NCI-H345 (cell line): Measurements from ENCODE around the gene MEX3C.

Experiments
- DNase-seq: peaks from one replicate; lab custom pipeline; 2025; lab: John Stamatoyannopoulos, UW

MEX3C gene

DNA sequence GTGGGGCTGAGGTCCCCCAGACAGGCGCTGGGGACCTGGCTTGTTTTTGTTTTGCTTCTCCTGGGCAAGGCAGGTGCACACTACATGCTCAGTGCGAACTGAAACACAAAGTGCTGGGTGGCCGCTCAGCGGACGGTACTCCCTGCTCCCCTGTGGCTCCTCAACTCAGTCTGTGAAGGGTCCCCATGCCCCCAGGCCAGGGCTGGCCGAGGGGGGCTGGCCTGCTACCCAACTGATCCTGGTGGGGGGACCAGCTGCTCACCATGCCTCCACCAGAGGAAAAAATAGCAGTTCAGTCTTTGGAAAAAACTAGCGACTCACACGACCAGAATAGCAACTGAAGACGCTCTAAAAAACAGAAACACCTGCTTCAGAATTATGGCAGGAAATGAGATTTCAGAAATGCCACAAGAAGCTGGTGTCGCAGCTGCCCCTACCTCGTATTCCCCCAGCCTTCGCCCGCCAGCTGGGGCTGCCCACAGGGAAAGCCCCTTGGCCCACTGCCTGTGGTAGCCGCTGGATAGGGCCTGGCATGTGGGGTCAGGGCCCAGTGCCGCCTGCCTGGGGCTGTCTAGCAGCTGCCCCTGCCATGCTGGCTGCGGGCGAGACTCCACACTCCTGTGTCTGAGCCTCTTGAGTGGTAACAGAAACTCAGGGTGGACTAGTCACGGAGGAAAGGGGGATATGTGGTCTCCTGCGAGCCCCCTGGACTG lies 43.7 kb downstream of the MEX3C start:
- no peak for DNase-seq

DNA sequence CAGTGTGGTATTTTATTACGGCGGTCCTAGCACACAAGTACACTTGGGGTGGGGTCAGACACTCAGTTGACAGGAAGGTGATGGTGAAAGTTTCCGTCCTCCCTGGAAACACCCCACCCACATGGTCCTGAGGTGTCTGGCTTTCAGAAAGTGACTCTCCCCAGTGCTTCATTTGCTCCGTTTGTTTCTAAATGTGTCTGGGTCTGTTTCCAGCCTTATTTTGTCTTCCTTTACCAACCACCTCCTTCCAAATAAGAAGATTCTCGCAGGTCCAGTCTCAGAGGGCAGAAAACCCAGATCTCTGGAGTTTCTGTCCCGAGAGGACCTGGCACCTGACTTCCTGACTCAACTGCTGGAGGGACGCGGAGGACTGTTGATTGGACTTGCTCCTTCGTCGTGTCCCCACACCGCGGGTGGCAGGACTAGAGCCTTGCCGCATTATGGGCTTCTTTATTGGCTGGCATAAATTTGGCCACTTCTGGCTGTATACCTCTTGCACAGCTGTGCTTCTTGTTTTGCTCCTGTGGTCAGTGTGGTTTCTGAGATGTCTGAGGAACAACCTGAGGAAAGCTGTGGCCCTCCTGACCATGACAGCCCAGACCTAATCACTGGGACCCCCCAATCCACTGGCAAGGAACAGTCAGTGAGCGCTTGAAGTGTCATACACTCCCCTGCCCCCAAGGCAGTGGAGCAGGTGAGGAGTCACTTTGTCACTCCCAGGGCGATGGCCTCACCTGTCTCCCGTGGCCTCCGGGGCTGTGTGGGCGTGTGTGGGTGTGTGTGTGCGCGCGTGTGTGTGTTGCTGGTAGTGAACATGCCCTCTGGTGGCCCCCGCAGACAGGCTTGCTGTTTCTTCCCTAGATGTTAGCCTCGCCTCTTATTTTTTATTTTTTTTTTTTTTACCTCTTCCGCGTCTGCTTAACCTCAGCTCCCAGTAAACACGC lies 45.6 kb downstream of the MEX3C start:
- DNase-seq = no peak

DNA sequence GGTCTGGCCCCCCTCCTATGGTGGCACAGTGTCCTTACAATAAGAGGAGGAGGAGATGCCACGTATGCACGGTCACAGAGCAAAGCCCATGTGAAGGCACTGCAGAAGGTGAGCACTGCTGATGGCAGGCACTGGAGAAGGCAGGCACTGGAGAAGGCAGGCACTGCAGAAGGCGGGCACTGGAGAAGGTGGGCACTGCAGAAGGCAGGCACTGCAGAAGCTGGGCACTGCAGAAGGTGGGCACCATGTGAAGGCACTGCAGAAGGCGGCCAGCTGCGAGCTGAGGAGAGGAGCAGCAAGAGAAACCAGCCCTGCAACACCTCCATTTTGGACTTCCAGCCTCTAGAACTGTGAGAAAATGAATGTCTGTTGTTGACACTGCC lies 46.3 kb downstream of the MEX3C start:
- DNase-seq = no peak

DNA sequence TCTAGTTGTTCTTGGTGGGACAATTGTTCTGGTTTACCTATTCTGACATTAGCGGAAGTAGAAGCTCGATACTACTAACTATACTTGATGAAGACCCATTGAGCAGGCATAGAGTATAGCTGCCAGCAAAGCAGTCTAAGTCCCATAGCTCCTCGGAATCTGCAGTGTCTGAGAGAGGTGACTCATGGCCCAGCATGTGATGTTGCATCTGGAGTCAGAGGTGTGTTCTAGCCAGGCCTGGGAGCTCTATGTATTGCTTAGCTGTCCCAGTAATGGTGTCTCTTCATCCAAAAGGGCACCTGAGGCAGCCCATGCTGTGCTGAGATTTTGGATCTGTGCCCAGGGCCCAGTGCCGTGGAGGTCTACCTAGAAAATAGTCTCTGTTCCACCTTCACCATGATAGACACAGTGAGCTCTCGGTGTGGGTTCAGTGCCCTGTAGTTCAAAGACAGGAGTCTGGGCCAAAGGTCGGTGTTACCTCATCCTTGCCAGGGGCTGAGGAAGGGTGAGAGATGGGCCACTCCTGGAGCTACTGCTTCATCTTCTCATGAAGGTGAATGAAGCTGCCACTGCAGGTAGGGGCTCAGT lies 47.3 kb downstream of the MEX3C start:
- no peak for DNase-seq

DNA sequence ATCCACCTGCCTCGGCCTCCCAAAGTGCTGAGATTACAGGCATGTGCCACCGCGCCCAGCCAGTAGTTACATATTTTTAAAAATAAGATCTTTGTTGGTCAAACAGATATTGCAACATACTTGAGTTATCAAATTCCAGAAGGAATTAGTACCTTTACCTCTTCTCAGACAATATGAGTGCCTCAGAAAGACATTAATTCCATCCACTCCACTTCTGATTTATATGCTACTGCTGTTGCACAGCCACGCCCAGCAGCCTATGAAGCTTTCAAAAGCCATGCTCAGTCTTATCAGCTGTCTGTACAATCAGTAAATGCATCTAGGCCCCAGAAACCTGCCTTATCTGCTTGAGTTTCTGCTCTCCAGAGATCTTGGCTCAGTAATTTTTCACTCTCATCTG lies 47.8 kb downstream of the MEX3C start:
- no peak for DNase-seq

DNA sequence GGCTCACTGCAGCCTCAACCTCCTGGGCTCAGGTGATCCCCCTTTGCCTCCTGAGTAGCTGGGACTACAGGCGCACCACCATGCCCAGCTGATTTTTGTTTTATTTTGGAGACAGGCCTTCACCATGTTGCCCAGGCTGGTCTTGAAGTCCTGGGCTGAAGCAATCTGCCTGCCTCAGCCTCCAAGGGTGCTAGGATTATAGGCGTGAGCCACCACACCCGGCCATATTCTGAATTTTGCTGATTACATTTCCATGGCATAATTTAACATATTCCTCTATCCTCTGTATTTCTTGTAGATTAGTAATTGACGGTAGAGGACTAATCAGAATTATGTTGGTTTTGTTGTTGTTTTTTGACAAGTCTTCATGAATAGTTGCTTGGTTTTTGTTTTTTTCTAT lies 50.6 kb downstream of the MEX3C start:
- no peak for DNase-seq

DNA sequence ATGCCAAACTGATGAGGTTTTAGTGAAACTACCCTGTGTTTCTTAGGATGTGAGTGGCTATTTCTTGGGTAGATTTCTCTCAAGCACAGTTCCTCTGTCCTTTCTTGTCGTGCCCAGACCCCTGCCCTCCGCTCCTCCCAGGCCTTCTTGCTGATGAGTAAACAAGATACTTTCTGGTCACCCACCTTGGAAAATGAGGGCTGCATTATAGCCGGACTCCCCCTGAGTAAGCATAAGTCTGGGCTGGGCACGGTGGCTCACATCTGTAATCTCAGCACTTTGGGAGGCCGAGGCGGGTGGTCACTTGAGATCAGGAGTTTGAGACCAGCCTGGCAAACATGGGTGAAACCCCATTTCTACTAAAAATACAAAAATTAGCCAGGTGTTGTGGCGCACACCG lies 58.5 kb downstream of the MEX3C start:
- no peak for DNase-seq

DNA sequence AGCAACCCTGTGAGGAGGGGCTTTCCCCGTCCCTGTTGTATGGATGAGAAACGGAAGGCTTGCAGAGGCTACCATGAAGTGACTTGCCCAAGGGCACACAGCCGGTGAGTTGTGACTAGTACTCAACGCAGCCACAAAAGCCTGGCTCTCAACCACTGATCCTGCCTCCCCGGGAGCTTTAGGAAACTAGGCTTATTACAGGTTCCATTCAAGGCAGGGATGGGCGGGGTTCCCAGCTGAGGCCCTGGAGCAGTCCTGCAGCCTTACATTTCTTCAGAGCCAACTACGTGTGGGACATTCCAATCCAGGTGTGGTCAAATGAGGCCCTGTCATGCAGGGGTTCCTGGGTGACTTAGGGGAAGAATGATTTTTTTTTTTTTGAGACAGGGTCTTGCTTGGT lies 59.6 kb downstream of the MEX3C start:
- DNase-seq = no peak

DNA sequence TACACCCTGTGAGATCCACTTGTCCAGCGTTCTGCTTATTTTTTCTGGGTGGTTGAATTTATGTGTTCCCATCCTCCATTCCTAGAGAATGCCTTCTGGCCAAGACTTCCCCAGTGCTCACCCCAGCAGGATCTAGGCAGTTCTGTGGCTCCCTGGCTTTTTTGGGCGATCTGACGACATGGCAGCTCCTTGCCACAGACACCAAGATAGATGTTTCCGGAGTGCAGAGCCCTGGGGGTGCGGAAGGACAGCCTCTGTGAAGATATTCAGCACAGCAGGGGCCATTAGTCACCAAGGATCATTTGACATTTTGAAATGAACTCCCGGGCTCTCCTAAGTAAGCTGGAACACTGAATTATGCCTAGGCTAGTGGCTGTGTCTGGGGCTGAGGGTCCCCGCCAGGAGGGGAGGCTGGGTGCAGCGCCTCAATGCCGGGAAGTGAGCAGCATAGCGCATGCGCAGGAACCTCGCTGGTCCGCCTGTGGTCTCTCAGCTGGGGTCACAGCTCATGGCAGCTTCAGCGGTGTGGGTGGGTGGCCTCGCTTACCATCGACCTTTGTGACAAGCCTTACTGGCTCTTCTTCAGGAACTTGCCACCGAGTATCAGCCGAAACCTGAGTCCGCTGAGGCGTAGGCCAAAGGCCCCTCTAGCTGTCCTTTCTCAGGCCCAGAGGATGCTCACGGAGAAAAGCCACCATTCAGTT lies 60.3 kb downstream of the MEX3C start:
- DNase-seq = no peak

DNA sequence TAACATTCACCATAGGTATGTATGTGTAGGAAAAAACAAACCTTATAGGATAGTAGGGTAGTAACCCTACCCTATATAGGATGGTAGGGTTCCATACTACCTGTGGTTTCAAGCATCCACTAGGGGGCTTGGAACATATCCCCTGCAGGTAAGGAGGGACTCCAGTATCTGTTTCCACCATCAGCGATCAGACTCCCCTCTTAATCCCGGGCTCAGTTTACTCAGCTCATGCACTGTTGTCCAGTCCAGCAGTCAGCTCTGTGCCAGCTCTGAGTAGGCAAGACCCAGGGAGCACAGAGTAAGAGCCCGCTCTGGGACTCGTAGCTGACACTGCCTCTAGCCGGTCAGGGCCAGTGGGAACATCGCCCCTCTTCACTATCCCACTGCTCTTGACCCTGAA lies 61.7 kb downstream of the MEX3C start:
- DNase-seq = no peak

DNA sequence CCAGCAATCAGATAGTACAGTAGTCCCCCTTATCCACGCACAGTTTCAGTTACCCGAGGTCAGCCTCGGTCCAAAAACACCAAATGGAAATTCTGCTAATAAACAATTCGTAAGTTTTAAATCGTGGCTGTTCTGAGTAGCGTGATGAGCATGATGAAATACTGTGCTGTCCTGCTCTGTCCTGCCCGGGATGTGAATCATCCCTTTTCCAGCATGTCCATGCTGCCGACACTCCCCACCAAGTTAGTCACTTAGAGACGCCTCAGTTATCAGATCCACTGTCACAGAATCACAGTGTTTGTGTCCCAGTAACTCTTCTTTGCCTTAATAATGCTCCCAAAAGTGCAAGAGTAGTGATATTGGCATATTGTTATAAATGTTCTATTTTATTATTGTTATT lies 62.1 kb downstream of the MEX3C start:
- no peak for DNase-seq

DNA sequence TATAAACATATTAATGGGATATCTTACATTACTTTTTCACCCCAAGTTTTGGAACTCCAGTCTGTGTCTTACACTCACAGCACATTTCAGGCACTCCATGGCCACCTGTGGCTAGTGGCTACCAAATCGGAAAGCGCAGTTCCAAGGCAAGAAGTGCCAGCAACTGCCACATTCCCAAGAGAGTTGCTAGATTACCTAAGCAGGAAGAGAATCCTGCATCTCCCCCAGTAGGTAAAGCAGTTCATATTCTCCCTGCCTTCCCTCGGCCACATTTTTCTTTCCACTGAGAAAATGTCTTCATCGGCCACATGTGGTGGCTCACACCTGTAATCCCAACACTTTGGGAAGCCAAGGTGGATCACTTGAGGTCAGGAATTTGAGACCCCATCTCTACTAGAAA lies 62.8 kb downstream of the MEX3C start:
- no peak for DNase-seq

DNA sequence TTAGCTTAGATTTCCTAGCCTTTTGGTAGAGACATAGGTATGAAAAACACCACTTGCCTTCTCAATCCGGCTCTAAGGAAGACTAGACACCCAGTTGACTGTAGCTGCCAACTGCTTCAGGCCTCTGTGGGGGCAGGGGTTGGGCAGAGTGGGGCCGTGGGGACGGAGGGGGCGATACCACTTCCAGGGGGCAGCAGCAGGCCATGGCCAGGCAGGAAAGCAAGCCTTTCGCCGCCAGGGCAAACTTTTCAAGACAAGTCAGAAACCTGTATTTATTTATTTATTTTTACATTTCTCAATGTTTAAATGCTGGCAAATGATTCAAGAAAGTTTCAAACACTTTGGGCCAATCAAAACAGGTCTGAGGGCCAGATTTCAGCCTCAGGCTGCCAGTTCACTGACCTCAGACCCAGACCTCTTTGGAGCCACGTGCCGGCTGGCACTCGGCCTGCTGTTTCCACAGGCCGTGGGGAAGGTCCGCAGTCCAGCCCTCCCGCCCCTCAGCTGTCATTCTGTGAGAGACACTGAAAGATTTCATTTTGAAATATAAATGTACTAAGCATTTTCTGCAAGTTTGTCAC lies 63.8 kb downstream of the MEX3C start:
- no peak for DNase-seq

DNA sequence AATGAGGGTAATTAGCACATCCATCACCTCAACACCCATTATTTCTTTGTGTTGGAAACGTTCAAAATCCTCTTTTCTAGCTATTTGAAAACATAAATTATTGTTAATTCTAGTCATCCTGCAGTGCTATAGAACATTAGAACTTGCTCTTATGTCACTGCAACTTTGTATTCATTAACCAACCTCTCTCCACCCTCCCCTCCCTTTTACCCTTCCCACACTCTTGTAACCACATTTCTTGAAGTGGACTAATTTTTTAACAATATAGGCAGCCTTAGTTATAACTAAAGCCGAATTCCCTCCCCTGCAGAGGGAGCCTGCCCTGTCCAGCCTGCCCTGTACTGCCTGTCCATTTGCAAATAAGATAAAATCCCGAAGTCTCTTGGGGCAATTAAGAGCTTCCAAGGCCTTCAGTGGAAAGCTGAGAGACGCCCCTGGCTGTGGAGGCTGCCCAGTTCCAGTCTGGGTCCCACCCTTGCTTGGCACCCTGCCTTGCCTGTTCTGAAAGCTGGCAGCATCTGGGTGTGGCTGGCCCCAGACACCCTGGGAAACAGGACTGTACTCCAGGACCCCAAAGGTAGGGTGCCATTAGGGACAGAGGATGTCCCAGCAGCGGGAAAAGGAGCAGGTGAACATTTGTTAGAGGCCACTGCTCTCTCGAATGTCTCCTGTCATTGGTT lies 65.1 kb downstream of the MEX3C start:
- no peak for DNase-seq

DNA sequence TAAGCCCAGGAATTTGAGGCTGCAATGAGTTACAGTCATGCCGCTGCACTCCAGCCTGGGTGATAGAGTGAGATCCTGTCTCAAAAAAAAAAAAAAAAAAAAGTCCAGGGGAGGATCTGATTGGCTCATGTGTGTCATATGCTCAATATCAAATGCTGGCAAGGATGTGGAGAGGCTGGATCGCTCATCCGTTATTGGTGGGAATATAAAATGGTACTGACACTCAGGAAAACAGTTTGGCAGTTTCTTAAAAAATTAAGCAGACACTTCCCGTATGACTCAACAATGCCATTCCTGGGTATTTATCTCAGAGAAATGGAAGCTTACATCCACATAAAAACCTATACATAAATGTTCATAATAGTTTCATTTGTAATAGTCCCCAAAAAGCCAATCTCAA lies 68.9 kb downstream of the MEX3C start:
- DNase-seq = no peak

DNA sequence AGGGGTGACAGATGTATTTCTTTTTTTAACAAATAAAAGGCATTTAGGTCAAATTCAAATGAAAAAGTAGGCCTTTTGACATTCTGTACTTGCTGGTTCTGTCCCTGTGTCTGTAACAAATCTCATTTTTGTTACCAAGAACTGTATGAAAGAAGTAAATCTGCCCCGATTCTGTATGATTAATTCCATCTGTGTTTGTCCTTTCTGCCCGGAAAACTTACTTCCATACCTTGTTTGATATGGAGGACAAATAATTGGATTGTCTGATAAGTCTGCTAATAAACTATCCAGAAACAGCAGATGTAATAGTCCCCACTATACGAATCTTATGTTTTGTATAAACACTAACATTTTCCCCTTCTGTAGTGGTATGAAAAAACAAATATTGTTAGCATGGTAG lies 69.8 kb downstream of the MEX3C start:
- no peak for DNase-seq

DNA sequence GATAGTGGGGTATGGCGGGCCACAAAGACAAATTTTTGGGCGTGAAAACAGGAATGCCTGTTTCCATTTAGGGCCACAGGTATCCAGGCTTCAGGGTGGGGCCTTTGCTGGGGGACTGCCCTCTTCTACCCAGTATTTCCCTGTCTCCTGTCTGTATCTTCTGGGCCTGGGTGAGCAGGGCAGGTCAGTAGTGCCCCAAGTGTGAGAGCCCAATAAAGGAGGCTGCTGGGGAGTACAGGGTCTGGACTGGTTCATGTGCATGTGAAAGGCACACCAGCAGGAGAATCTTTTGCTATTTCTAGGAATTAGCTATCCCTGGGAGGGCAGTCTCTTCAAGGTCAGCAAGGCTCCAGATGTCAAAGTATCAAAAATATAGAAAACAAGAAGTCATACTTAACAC lies 71.5 kb downstream of the MEX3C start:
- no peak for DNase-seq
